OCI-LY7 (cell line): ENCODE measurements around the gene CCDC195. TPM values are rescaled to one million over a fixed set of nuclear protein-coding genes. Genes with fewer than 3 reads are reported as not detected.

Experiments used
- BruUV-seq: library from RNA; stranded (reverse); fragments of 400-500 nt; replicated peaks from 2 replicates; lab custom pipeline; 2021; lab: Mats Ljungman, UMichigan
- CTCF ChIA-PET: fragments of 300-600 bp; sonication (Branson Sonifier 250); formaldehyde crosslinking; loops from one replicate; lab custom pipeline; 2022; ENCODE audit warnings: antibody characterized with exemption; ENCODE audit not compliant: unreplicated experiment; lab: Charles Lee
- POLR2A ChIA-PET: fragments of 300-600 bp; sonication (Branson Sonifier 250); formaldehyde crosslinking; loops from one replicate; lab custom pipeline; 2022; ENCODE audit warnings: antibody characterized with exemption; lab: Charles Lee
- DNase-seq: peaks from one replicate; pipeline ENCODE4 v3.0.0-alpha.2; 2015; ENCODE audit warnings: low spot score
- H2AFZ ChIP-seq: fragments of 200-600 bp; sonication (generic), shearing (Covaris generic); 2 replicates; pipeline ENCODE4 v1.6.1; 2014; ENCODE audit warnings: mild to moderate bottlenecking, antibody characterized with exemption, low read length, moderate library complexity
- H3K27ac ChIP-seq: fragments of 200-600 bp; sonication (generic); 2 replicates; pipeline ENCODE4 v1.5.1; 2014; ENCODE audit warnings: mixed run types, low read depth, mild to moderate bottlenecking, moderate library complexity, low read length, inconsistent platforms; ENCODE audit not compliant: poor library complexity, severe bottlenecking
- H3K36me3 ChIP-seq: fragments of 200-600 bp; sonication (generic); 2 replicates; pipeline ENCODE4 v1.6.1; 2014; ENCODE audit warnings: mild to moderate bottlenecking, antibody characterized with exemption, low read length, moderate library complexity, mixed read lengths; ENCODE audit not compliant: insufficient read depth
- H3K4me1 ChIP-seq: fragments of 200-600 bp; sonication (generic); 2 replicates; pipeline ENCODE4 v1.5.1; 2014; ENCODE audit warnings: mild to moderate bottlenecking, low read length; ENCODE audit not compliant: insufficient read depth, poor library complexity, severe bottlenecking
- H3K4me2 ChIP-seq: fragments of 200-600 bp; sonication (generic); 2 replicates; pipeline ENCODE4 v1.6.1; 2014; ENCODE audit warnings: mild to moderate bottlenecking, low read length
- H3K4me3 ChIP-seq: fragments of 200-600 bp; sonication (generic); 2 replicates; pipeline ENCODE4 v1.5.1; 2014; ENCODE audit warnings: mild to moderate bottlenecking, low read depth, low read length; ENCODE audit not compliant: poor library complexity, severe bottlenecking
- H3K79me2 ChIP-seq: fragments of 200-600 bp; sonication (generic); 2 replicates; pipeline ENCODE4 v1.6.1; 2016; ENCODE audit warnings: low read depth, mild to moderate bottlenecking, low read length, moderate library complexity, mixed read lengths; ENCODE audit not compliant: insufficient read depth
- H3K9me2 ChIP-seq: fragments of 200-600 bp; sonication (generic); 2 replicates; pipeline ENCODE4 v1.6.1; 2016; ENCODE audit warnings: mild to moderate bottlenecking, low read length, mixed read lengths; ENCODE audit not compliant: insufficient read depth
- H3K9me3 ChIP-seq: fragments of 200-600 bp; sonication (generic); 2 replicates; pipeline ENCODE4 v1.6.1; 2014; ENCODE audit warnings: mild to moderate bottlenecking, mixed run types, low read length, mixed read lengths
- H4K20me1 ChIP-seq: fragments of 200-600 bp; sonication (generic); 2 replicates; pipeline ENCODE4 v1.6.1; 2014; ENCODE audit warnings: mild to moderate bottlenecking, antibody characterized with exemption, low read length, moderate library complexity, mixed read lengths; ENCODE audit not compliant: insufficient read depth
- EZH2phosphoT487 ChIP-seq: fragments of 200-600 bp; sonication (generic); IDR thresholded peaks from 2 replicates; pipeline ENCODE4 v1.6.1; 2018; ENCODE audit warnings: low read depth, borderline replicate concordance, mild to moderate bottlenecking, mixed run types, antibody characterized with exemption, low read length, moderate library complexity, mixed read lengths
- intact Hi-C: fragments of 100-400 bp; cut with micrococcal nuclease; formaldehyde crosslinking; loops from one replicate; pipeline ENCODE4 v1.10.0; 2022; ENCODE audit not compliant: unreplicated experiment
- total RNA-seq, 2 experiments: library from RNA; depleted of rRNA in 1 of 2; stranded (reverse); fragments of >200 nt in 1 of 2; shearing (Covaris generic) in 1 of 2; gene quantifications; 2 replicates each; pipeline ENCODE4 v1.2.3, GENCODE V29; 2014 to 2022
- TF ChIP-seq, protein P1 (sequence below): fragments of 200-600 bp; sonication (generic); conservative IDR thresholded peaks from 2 replicates; pipeline ENCODE4 v1.5.1; 2014; ENCODE audit warnings: mild to moderate bottlenecking, antibody characterized with exemption, low read length, moderate library complexity, mixed read lengths

The CCDC195 gene
- total RNA-seq, 2 experiments from 2014 or later, result 0.82 to 4.1 TPM

DNA sequence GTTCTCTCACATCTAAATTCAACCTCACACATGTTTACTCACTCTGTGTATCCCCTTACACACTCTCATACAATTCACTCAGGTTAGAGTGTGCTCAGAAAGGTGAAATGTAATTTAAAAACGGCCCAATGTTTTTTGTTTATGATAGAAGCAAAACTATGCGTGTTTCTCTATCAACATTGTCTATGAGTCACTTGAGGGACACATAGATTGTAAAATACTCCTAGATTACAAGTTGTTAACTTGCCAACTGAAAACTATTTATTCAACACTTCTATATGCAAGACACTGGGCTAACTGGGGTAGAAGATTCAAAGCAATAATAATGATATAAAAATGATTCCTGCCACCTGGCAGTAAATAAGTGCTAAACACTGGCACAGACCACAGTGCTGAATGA, 24.6 kb downstream of the CCDC195 start:
- no peaks in the 10 kb centered on the region for H3K9me3 ChIP-seq
- TF ChIP-seq, protein P1, sequence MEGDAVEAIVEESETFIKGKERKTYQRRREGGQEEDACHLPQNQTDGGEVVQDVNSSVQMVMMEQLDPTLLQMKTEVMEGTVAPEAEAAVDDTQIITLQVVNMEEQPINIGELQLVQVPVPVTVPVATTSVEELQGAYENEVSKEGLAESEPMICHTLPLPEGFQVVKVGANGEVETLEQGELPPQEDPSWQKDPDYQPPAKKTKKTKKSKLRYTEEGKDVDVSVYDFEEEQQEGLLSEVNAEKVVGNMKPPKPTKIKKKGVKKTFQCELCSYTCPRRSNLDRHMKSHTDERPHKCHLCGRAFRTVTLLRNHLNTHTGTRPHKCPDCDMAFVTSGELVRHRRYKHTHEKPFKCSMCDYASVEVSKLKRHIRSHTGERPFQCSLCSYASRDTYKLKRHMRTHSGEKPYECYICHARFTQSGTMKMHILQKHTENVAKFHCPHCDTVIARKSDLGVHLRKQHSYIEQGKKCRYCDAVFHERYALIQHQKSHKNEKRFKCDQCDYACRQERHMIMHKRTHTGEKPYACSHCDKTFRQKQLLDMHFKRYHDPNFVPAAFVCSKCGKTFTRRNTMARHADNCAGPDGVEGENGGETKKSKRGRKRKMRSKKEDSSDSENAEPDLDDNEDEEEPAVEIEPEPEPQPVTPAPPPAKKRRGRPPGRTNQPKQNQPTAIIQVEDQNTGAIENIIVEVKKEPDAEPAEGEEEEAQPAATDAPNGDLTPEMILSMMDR, result no peak
- TF ChIP-seq EZH2phosphoT487, result no peak
- peak overlapping the region; percentile 15; the same call in 1 of the 2 replicates for H2AFZ ChIP-seq
- no peak overlapping the region for H3K27ac ChIP-seq
- ChIA-PET POLR2A (interaction anchor here (0.8 to 1.0 kb wide), 2 partner anchors 11 to 12 kb away, joined by 3 read pairs; no protein-coding TSS in a partner anchor), CTCF (no interaction called here)
- DNase-seq, result no peak
- H4K20me1 ChIP-seq, result no peaks in the 10 kb centered on the region
- H3K4me3 ChIP-seq, result no peak overlapping the region
- no peaks in the 10 kb centered on the region for H3K9me2 ChIP-seq
- H3K79me2 ChIP-seq, result no peaks in the 10 kb centered on the region
- intact Hi-C loops, result no loop called here
- H3K4me2 ChIP-seq, result no peak overlapping the region
- BruUV-seq, result no TSS peak
- H3K4me1 ChIP-seq, result no peaks in the 10 kb centered on the region
- H3K36me3 ChIP-seq, result no peaks in the 10 kb centered on the region

DNA sequence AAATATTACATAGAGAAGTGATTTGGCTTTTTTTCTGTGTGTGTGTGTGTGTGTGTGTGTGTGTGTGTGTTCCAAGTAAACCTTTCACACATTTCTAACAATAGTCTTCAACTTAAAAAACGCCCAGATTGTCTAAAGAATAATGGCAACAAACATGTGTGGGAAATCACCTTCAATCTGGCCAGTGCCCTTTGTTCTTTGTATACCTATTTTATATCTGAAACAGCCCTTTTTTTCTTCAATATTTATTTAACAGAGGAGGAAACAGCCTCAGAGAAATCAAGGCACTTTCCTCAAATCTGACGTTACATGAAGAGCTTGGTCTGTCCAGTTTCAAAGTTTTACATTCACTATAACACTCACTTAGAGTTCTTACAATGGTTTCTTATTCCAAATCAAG, 25.3 kb downstream of the CCDC195 start:
- Histone ChIP-seq H3K9me2 (no peaks in the 10 kb centered on the region), H3K4me3 (no peak overlapping the region), H3K36me3 (no peaks in the 10 kb centered on the region), H2AFZ (peak overlapping the region; percentile 15), H3K9me3 (no peaks in the 10 kb centered on the region), H3K4me1 (no peaks in the 10 kb centered on the region), H3K27ac (no peak overlapping the region), H3K4me2 (no peak overlapping the region), H4K20me1 (no peaks in the 10 kb centered on the region), H3K79me2 (no peaks in the 10 kb centered on the region)
- ChIA-PET POLR2A (interaction anchor here (0.6 to 1.0 kb wide), 3 partner anchors 11 to 20 kb away, joined by 3 to 4 read pairs (median 3); no protein-coding TSS in a partner anchor), CTCF (no interaction called here)
- intact Hi-C loops, result no loop called here
- TF ChIP-seq EZH2phosphoT487, result no peak
- TF ChIP-seq, protein P1, result no peak
- DNase-seq, result no peak
- no TSS peak for BruUV-seq

DNA sequence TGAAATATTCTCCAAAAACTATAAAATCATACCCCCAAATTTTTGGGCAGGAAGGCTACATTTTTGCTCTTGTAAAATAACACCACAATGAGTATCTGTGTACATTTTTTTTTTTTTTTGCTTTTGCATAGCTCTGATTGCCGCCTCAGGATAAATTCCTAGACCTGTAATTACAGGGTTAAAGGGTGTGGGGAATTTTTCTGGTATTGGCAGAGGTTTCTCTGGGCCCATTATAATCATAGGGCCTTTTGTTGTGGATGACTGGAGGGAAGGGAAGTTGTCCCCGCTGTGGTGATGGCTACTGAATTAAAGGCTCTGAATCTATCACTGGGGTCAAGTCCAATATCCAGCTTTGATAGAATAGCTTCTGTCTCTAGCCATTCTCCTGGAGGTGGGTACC, 26.6 kb downstream of the CCDC195 start:
- Histone ChIP-seq H4K20me1 (no peaks in the 10 kb centered on the region), H3K27ac (no peak overlapping the region), H3K4me1 (no peaks in the 10 kb centered on the region), H2AFZ (no peak overlapping the region), H3K4me2 (no peak overlapping the region), H3K4me3 (no peak overlapping the region), H3K9me3 (no peaks in the 10 kb centered on the region), H3K9me2 (no peaks in the 10 kb centered on the region), H3K36me3 (no peaks in the 10 kb centered on the region), H3K79me2 (no peaks in the 10 kb centered on the region)
- POLR2A ChIA-PET, result interaction anchor here (0.6 to 1.8 kb wide), 4 partner anchors 11 to 740 kb away, joined by 3 to 13 read pairs (median 3); no protein-coding TSS in a partner anchor
- CTCF ChIA-PET, result no interaction called here
- TF ChIP-seq EZH2phosphoT487, result no peak
- TF ChIP-seq, protein P1, result no peak
- intact Hi-C loops, result no loop called here
- BruUV-seq, result no TSS peak
- DNase-seq, result no peak
